Hepatic stellate cell (primary cell): ENCODE results near the gene TMPRSS9.
"Not testable (repeated sequence)": the region's sequence is repeated elsewhere in the genome, so short reads cannot be mapped to it uniquely, and the experiment has no call there.

Experiments
- DNase-seq: peaks from one replicate; pipeline ENCODE4 v3.0.0; 2011; ENCODE audit warnings: low spot score

TMPRSS9 gene

DNA sequence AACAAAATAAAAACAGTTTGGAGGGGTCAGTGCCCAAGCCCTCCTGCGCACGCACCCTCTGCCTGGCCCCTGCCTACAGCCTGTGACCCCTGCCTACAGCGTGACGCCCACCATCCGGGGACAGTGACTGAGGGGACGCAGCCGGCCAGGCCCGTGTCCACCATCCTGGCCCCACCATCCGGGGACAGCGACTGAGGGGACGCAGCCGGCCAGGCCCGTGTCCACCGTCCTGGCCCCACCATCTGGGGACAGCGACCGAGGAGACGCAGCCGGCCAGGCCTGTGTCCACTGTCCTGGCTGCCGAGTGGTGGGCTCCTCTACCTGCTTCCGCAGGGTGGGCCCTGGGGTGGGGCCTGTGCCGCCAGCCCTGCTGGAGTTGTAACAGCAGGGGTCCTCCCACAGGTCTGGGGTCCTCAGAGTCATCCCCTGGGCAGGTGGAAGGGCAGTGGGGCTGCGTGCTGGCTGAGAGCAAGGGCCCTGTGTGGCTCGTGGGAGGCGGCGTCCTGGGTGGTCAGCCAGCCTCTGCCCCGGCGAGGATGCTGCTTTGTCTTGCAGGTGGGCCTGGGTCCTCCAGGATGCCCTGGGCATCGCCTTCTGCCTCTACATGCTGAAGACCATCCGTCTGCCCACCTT lies 17.3 kb upstream of the TMPRSS9 start:
- DNase-seq = no peak

DNA sequence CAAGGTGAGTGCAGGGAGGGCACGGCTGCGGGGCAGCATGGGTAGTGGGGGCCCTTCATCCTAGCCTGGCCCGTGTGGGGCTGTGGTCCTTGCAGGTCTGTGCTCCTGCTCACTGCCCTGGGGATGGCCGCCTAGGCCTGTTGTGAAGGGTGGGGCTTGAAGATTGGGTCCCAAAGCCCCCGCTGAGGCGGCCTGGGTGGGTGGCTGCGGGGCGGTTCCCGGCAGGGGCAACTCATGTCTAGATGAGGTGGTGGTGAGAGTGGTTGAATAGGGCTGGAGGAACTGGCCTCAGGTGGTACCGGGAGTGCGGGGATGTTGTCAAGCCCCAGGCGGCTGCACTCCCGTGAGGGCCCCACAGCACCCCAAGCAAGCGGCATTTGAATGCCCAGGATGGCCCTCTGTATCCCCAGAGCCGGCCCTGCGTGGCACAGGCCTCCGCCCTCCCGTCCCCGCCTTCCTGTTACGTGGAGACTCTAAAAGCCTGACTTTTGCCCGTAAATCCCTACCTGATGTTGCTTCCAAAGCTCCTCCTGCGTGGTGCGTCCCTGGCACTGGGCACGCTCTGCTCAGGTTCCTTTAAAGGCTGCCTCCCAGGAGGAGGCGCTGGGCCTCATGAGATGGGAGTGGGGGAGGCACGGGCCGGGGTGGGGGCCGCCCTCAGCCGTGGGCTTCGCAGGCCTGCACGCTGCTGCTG lies 16.6 kb upstream of the TMPRSS9 start:
- no peak for DNase-seq

DNA sequence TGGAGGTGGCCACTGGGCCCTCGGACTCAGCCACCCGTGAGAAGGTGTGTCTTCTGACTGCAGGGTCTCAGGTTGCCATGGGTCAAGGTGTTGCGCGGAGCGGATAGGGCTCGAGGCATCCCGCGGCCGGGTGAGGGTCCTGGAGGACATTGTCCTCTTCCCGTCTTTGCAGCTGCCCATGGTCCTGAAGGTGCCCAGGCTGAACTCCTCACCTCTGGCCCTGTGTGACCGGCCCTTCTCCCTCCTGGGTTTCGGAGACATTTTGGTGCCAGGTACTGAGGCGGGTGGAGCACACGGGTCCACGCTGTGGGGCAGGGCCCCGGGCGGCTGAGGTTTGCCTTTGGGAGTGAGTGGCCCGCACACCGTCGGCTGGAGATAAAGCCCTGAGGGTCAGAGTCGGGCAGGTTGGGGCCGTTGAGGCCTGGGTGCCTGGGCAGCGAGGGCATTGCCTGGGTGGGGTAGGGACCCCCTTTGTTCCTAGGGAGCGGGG lies 15.6 kb upstream of the TMPRSS9 start:
- DNase-seq = no peak

DNA sequence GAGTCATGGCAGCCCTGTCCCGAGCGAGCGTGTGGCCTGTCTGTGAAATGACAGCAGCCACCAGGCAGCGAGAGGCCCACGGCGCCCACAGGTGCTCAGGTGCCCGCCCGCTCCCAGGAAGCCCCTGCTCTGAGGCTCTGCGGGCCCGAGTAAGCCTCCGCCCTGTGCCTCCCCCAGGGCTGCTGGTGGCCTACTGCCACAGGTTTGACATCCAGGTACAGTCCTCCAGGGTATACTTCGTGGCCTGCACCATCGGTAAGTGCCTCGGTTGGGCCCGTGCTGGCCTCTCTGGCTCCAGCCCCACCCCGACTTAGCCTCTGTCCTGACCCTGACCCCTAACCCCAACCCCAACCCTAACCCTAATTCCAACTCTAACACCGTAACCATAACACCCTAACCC lies 15.0 kb upstream of the TMPRSS9 start:
- no peak for DNase-seq

DNA sequence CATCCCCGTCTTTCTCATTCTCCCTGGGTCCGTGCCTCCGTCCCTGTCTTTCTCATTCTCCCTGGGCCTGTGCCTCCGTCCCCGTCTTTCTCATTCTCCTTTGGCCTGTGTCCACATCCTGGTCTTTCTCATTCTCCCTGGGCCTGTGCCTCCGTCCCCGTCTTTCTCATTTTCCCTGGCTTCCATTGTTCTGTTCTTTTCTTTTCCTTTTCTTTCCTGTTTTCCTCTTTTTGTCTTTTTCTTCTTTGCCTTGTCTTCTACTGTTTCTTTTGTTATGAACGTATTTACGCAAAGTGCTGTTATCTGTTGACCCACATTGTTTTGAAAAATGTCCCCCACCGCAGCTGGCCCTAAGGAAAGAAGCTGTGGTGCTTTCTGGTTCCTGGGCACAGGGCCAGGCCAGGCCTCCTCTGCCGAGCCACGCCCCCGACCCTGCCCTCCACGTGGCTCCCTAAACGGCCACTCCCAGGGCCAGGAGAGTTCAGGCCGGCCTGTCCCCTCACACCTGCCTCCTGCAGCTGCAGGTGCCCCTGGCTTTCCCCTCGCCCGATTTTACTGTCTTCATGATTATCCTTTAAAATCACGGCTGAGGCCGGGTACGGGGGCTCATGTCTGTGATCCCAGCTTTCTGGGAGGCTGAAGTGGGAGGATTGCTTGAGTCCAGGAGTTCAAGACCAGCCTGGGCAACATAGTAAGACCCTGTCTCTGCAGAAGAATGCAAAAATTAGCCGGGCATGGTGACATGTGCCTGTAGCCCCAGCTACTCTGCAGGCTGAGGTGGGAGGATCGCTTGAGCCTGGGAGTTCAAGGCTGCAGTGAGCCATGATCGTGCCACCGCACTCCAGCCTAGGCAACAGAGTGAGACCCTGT lies 14.0 kb upstream of the TMPRSS9 start:
- no peak for DNase-seq

DNA sequence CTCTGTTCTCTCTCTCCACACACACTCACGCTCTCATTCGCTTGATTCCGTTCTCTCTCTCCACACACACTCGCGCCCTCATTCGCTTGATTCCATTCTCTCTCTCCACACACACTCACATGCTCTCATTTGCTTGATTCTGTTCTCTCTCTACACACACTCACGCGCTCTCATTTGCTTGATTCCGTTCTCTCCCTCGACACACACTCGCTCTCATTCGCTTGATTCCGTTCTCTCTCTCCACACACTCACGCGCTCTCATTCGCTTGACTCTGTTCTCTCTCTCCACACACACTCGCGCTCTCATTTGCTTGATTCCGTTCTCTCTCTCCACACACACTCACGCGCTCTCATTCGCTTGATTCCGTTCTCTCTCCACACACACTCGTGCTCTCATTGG lies 10.2 kb upstream of the TMPRSS9 start:
- not testable (repeated sequence) for DNase-seq

DNA sequence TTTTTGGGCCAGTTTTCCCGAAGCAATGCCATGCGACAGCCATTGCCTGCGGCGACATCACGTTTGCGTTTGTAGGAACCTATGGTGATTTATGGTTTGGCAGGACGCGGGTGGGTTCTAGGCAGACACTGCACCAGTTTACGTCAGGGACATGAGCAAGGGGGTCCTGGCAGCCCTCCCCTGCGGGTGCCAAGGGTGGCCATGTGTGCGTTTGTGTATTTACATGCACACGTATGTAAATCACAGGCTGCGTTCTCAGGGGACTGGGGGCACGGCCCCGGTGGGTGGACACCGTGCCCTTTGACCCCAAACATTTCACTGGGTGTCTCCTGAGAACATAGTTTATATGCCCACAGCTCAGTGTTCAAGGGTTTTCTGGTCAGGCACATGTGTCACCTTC lies 9.4 kb upstream of the TMPRSS9 start:
- no peak for DNase-seq

DNA sequence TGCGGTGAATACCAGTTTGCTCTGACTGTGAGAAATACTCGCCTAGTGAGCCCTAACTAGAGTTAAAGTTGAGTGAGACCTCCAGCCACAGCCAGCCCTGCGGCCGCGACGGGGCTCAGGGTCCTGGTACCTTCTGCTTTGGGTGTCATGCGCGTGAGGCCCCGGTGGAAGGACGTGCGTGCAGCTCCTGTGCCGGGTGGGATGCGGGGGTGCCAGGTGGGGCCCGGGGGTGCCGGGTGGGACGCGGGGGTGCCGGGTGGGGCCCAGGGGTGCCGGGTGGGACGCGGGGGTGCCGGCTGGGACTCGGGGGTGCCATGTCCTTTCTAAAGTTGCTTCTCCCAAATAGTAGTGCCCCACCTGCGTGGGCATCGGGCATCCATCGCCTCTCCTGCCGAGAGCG lies 8.5 kb upstream of the TMPRSS9 start:
- no peak for DNase-seq

DNA sequence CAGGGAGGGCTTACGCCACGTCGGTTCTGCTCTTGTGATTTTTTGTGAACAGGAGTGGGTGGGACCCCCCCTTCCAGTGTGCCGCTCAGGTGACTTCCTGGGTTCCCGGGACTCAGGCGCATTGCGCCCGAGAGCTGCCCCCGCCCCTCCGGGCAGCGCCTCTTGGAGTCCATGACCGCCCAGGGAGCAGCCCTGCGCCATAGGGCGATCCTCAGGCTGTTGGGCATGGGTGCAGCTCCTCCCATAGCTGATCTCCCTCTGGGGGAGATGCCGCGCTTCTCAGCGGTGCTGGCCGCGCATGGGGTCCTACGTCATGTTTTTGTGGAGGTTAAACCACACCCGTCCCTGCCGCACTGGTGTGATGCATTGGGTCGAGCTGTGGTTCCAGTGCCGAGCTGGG lies 7.9 kb upstream of the TMPRSS9 start:
- DNase-seq = no peak

DNA sequence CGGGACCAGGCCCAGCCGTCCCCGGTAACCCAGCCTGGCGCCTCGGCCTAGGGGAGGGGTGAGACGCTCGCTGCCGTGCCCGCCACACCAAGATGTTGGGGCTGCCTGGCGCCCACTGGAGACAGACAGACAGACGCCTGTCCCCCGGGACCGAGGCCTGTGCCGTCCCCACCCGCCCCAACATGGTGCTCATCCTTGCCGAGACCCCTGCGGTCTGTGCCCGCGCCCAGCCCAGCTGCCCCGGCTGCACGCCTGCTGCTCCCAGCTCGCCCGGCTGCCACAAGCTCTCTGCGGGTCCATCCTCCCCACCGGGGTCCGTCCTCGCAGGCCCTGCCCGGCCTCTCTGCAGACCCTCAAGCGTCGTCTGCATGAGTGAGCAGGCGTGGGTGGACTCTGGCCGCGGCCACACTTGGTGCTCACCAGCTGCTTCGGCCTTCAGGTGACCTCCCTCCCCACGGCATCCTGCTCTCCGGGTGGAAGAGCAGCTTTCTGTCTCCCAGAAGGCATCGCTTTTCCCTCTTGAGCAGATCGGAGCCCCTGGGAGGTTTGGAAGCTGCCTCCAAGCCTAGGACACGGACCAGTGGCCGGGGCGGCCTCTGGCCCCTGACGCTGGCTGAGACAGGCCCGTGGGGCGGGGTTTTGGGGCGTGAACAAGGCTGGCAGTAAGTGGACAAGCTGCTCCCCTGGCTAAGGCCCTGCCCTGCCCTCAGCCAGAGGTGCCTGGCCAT lies 6.7 kb upstream of the TMPRSS9 start:
- no peak for DNase-seq

DNA sequence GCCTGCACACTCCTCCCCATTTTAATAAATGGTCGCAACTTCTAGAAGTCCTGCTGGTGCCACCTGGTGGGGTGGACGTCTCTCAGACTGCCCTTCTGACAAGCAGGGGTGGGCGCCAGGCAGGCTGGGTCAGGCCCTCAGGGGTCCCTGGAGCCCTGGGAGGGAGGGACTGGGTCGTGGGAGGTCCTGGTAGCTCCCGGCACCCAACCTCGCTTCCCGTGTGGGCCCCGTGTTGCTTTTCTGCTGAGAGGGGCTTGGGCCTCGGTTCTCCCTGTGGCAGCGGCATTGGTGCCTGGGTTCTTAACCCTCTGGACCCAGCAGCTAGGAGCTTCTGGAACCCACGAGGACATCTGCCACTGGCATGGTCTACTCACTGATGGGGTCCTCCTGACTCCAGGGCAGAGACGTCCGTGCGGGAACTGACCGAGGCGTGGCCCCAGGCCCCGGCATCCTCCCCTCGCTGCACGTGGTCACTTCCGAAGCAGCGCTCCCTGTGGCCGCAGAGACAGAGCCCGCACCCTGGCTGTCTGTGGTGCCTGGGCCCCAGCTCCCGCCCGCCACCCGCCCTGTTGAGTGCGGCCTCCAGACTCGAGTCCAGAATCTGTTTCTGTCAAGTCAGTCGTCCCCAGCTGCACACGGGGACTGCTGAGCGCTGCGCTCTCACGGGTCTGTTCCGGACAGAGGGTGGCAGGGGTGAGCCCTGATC lies 6.0 kb upstream of the TMPRSS9 start:
- DNase-seq = no peak

DNA sequence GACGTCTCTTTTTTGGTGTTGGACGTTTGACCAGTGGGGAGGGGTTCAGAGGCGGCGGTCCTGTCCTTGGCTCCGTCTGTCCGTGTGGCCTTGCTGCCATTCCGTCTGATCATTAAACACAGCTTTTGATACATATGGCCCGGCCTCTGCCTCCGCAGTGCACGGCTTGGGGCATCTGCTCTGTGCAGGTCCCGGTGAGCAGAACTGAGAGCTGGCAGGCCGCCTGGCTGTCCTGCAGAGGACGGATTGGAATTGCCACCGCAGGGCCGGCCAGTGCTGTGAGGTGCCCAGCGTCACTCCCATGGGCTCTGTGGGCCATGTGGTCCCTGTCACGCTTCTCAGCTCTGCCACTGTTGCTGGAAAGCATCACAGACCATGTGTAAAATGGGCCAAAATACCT lies 5.4 kb upstream of the TMPRSS9 start:
- no peak for DNase-seq

DNA sequence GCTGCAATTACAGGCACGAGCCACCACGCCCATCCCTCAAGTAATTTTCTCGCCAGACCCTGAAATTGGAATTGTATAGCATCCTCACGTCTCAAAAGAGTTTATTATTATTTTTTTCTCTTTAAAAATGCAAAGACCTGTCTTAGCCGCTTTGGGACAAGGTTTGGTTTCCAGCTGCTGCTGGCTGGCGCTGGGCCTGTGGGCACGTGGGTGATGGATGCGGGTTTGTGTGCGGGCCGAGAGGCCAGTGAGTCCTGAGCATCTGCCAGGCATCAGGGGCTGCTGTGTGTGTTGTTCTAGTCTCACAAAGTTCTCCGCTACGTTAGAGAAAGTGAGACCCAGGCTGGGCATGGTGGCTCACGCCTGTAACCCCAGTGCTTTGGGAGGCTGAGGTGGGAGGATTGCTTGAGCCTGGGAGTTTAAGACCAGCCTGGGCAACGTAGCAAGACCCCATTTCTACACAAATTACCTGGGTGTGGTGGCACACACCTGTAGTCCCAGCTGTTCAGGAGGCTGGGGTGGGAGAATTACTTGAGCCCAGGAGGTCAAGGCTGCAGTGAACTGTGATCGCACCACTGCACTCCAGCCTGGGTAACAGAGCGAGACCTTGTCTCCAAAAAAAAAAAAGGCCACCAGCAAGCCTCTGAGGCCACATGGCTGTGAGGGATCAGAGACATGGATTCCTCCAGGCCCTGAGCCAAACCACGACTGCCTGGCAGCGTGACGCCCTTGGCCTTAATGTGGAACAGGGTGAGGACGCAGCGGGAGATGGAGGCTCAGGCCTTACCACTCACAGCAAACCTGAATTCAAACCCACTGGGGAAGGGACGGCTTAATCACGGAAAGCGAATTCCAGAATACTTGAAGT lies 4.7 kb upstream of the TMPRSS9 start:
- DNase-seq = no peak

DNA sequence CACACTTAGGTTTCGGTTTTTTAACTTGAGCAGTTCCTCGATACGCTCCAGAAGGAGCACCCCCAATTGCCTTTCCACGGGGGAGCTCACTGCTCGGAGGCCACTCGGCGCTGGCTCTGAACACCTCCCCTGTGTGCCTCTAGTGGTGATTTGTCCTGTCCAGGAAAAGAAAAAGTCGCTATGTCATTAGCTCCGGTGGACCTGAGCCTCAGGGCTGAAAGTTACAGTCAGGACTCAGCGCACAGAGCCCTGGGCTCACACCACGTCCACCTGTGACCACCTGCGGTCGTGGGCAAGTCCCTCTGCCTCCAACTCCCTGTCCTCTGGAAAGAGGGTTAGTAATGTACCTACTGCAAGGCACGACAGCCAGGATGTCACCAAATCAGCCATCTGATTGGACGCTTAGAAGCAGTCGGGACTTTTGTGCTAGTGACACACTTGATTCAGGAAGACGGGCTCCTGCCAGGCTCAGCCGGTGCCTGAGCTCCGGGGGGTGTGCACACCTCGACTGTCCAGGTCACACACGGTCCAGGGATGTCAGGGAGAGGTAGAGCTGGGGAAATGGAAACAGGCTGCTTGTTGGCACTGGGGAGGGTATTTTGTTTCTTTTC lies 3.9 kb upstream of the TMPRSS9 start:
- DNase-seq = no peak

DNA sequence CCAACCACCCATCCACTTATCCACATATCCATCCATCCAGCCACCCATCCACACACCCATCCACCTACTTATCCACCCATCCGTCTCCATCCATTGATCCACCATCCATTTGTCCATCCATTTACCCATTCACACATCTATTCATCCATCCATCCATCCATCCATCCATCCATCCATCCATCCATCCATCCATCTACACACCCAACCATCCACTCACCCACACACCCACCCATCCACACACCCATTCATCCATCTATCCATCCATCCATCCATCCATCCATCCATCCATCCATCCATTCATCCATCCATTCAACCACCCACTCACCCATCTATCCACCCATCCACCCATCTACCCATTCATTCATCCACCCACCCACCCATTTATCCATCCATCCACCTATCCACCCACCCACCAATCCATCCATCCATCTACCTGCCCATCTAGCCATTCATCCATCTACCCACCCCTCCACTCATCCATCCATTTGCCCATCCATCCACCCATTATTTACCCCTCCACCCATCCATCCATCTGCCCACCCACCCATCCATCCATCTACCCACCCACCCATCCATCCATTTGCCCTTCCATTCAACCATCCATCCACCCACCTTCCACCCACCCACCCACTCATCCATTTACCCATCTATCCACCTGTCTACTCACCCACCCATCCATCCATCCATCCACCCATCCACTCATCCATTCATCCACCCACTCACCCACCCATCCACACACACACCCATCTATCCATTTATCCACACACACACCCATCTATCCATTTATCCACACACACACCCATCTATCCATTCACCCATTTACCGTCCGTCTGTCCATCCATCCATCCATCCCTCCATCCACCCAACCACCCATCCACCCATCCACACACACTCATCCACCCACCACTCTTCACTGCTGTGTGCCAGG lies 2.5 kb upstream of the TMPRSS9 start:
- DNase-seq = no peak

DNA sequence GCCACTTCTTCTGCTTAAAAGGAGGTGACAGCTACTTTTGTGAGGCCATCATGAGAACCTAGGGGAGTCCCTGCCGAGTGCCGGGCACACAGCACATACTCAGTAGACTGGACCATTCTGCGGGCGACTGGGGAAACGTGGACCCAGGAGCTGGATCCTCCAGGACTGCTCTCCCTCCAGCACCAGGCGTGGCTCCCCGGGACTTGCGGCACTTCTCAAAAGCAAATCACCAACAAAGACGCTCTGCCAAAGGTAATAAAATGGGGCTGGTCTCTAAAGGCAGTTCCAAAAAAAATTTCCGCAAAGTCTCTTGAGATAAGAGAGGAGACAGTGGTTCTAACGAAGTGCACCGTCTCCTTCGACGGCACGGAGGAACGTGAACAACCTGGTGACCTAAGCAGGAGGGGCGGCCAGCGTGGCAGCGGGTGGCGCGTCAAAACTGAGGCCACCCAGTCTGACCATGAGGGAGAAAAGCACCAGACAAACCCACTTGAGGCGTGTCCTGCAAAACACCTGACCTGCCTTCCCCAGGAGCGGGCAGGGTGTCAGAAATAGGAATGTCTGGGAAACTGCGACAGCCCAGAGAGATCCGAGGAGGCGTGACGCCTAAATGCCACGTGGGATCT lies 1.4 kb upstream of the TMPRSS9 start:
- no peak for DNase-seq

DNA sequence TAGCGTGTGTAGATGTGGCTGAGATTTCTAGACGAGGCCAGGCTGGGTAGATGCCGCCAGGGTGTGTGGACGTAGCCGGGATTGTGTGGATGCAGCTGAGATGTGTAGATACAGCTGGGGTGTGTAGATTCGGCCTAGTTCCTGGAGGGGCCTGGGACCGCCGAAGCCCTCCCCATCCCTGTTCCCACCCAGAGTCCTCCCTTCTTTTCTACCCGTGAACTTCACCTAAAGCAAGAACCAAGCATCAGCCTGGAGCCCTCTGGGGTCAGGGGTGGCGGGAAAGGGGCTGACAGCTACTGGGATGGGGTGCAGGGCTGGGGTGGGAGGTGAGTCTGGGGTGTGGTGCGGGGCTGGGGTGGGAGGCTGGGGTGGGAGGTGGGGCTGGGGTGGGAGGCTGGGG lies 768 bp downstream of the TMPRSS9 start:
- no peak for DNase-seq

DNA sequence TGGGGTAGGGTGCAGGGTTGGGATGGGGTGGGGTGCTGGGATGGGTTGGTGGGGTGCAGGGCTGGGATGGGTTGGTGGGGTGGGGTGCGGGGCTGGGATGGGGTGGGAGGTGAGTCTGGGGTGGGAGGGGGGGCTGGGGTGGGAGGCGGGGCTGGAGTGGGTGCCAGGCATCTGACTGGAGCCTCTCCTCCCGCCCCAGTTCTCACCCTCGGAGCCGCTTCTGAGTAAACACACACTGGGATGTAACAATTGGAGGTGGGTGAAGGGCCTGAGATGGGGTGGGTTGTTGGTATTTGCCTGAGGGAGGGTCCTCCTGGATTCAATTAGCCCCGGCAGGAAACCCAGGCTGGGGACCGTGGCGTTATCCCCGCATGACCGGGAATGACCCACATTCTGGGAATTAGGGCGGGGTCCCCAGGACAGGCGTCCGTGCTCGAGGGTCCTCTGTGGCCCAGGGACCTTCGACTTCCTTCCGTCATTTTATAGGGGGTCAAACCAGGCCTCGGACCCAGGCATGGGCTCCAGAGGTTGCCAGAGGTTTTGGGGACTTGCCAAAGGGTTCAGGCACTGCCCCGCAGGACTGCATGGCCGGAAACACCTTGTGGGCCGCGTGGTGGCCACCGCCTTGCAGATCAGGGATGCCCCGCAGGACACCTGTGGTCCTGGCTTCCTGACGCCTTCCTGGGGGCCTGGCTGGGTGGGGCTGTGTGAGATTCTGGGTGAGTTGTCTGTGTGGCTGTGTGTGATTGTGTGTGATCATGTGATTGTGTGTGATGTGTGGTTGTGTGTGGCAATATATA lies 1.4 kb downstream of the TMPRSS9 start:
- DNase-seq = no peak
